Measurements from ENCODE around the gene NANOS1.
"Not testable (repeated sequence)": the region's sequence is repeated elsewhere in the genome, so short reads cannot be mapped to it uniquely, and the experiment has no call there.

Gene NANOS1

GRCh38 chr10:119022846-119023552, 6.5 kb upstream of the NANOS1 start:
- no peak for DNase-seq

GRCh38 chr10:119023553-119023868, 6.0 kb upstream of the NANOS1 start:
- no peak for DNase-seq

- no peak for DNase-seq
Measured at GRCh38 chr10:119024882-119025281, 4.6 kb upstream of the NANOS1 start.

GRCh38 chr10:119025336-119025735, 4.2 kb upstream of the NANOS1 start:
- no peak for DNase-seq

GRCh38 chr10:119025776-119026175, 3.7 kb upstream of the NANOS1 start:
- no peak for DNase-seq

GRCh38 chr10:119026301-119027110, 3.0 kb upstream of the NANOS1 start:
- no peak for DNase-seq

GRCh38 chr10:119028445-119028899, 1.0 kb upstream of the NANOS1 start:
- not testable (repeated sequence) for DNase-seq

- DNase-seq: peak; percentile 81
Measured at GRCh38 chr10:119028900-119029612, 458 bp upstream of the NANOS1 start.

GRCh38 chr10:119030421-119031250, 1.1 kb downstream of the NANOS1 start:
- DNase-seq: peak; percentile 69

GRCh38 chr10:119031496-119032059, 2.1 kb downstream of the NANOS1 start:
- DNase-seq: no peak

GRCh38 chr10:119039161-119039560, 9.6 kb downstream of the NANOS1 start:
- no peak for DNase-seq

- DNase-seq: no peak
Measured at GRCh38 chr10:119041326-119041725, 11.8 kb downstream of the NANOS1 start.

- no peak for DNase-seq
Measured at GRCh38 chr10:119042169-119042568, 12.7 kb downstream of the NANOS1 start.

GRCh38 chr10:119045561-119045960, 16.0 kb downstream of the NANOS1 start:
- no peak for DNase-seq

GRCh38 chr10:119049361-119049760, 19.8 kb downstream of the NANOS1 start:
- no peak for DNase-seq

- DNase-seq: no peak
Measured at GRCh38 chr10:119049777-119050176, 20.3 kb downstream of the NANOS1 start.

- no peak for DNase-seq
Measured at GRCh38 chr10:119051775-119052174, 22.3 kb downstream of the NANOS1 start.

- no peak for DNase-seq
Measured at GRCh38 chr10:119055472-119055871, 26.0 kb downstream of the NANOS1 start.

- DNase-seq: no peak
Measured at GRCh38 chr10:119058010-119058409, 28.5 kb downstream of the NANOS1 start.

GRCh38 chr10:119059557-119059956, 30.0 kb downstream of the NANOS1 start:
- no peak for DNase-seq

- no peak for DNase-seq
Measured at GRCh38 chr10:119060107-119060506, 30.6 kb downstream of the NANOS1 start.

- no peak for DNase-seq
Measured at GRCh38 chr10:119061352-119061751, 31.8 kb downstream of the NANOS1 start.
